BJ (cell line): ENCODE results near the gene DIO1. TPM values are rescaled to one million over a fixed set of nuclear protein-coding genes. Genes with fewer than 3 reads are reported as not detected.
"Not testable (repeated sequence)": the region's sequence is repeated elsewhere in the genome, so short reads cannot be mapped to it uniquely, and the experiment has no call there.

ENCODE experiments used
- CTCF ChIA-PET: fragments of 350-600 bp; formaldehyde crosslinking; extraction: SDS; loops from one replicate; lab custom pipeline; 2021; ENCODE audit warnings: antibody characterized with exemption, inconsistent platforms; lab: Yijun Ruan, JAX
- POLR2A ChIA-PET: fragments of 300-600 bp; sonication (Branson Sonifier 250); formaldehyde crosslinking; extraction: SDS; loops from one replicate; lab custom pipeline; 2021; ENCODE audit warnings: antibody characterized with exemption; lab: Charles Lee
- DNase-seq: peaks from one replicate; pipeline ENCODE4 v3.0.0-alpha.2; 2011; ENCODE audit warnings: low read depth
- H3K27me3 ChIP-seq: 2 replicates; pipeline ENCODE4 v1.6.0; 2011; ENCODE audit warnings: low read length; ENCODE audit not compliant: control insufficient read depth, insufficient read depth
- H3K36me3 ChIP-seq: 2 replicates; pipeline ENCODE4 v1.5.1; 2011; ENCODE audit warnings: low read length; ENCODE audit not compliant: control insufficient read depth, insufficient read depth
- H3K4me3 ChIP-seq: 2 replicates; pipeline ENCODE4 v1.5.1; 2011; ENCODE audit warnings: low read depth, mild to moderate bottlenecking, control low read depth, low read length
- polyA plus RNA-seq: library from polyadenylated mRNA; depleted of rRNA; stranded (reverse); fragments of >200 nt; gene quantifications from 2 replicates; pipeline ENCODE4 v1.2.3, GENCODE V29; 2011
- TF ChIP-seq, protein P1 (sequence below): IDR thresholded peaks from 2 replicates; pipeline ENCODE4 v1.5.1; 2011; ENCODE audit warnings: low read depth, mild to moderate bottlenecking, control low read depth, inconsistent platforms, low read length, moderate library complexity; ENCODE audit not compliant: insufficient read depth

Gene DIO1
- polyA plus RNA-seq, 1 experiment, result not detected

DNA sequence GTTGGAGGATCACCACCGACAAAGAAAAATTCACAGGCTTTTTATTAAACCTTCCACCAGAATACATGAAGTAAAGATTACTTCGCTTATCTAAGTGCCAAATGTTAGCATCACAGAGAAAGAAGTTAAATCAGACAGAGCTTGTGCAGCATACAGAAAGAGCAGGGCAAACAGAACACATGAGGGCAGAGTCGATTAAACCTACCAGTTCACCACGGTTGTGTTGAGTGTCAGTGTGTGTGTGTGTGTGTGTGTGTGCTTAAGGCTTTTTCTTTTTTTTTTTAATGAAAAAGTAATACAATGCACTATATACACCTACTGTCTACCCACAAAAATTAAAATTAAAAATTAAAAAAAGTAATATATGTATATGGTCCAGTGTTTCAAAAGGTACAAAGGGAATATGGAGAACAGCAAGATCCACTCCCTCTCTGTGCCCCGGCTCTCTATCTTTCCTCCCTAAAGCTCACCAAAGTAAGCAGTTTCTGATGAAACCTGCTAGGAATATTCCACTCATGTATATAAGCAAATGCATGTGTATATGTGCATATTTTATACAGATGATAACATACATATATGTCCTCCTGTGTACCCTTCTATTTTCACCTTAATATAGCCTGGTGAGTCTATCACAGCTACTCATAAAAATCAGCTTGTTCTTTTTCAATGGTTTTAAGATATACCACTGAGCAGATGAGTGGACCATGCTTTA, 22.1 kb upstream of the DIO1 start:
- CTCF ChIA-PET, result interaction anchor here (0.6 to 6.5 kb wide), 4 partner anchors 11 to 509 kb away, joined by 3 to 43 read pairs (median 6); no protein-coding TSS in a partner anchor
- DNase-seq, result no peak
- no peak overlapping the region for H3K4me3 ChIP-seq
- TF ChIP-seq, protein P1, sequence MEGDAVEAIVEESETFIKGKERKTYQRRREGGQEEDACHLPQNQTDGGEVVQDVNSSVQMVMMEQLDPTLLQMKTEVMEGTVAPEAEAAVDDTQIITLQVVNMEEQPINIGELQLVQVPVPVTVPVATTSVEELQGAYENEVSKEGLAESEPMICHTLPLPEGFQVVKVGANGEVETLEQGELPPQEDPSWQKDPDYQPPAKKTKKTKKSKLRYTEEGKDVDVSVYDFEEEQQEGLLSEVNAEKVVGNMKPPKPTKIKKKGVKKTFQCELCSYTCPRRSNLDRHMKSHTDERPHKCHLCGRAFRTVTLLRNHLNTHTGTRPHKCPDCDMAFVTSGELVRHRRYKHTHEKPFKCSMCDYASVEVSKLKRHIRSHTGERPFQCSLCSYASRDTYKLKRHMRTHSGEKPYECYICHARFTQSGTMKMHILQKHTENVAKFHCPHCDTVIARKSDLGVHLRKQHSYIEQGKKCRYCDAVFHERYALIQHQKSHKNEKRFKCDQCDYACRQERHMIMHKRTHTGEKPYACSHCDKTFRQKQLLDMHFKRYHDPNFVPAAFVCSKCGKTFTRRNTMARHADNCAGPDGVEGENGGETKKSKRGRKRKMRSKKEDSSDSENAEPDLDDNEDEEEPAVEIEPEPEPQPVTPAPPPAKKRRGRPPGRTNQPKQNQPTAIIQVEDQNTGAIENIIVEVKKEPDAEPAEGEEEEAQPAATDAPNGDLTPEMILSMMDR, result no peak
- H3K36me3 ChIP-seq, result peaks cover 7% of the 10 kb centered on the region
- no peaks in the 10 kb centered on the region for H3K27me3 ChIP-seq
- POLR2A ChIA-PET, result no interaction called here

DNA sequence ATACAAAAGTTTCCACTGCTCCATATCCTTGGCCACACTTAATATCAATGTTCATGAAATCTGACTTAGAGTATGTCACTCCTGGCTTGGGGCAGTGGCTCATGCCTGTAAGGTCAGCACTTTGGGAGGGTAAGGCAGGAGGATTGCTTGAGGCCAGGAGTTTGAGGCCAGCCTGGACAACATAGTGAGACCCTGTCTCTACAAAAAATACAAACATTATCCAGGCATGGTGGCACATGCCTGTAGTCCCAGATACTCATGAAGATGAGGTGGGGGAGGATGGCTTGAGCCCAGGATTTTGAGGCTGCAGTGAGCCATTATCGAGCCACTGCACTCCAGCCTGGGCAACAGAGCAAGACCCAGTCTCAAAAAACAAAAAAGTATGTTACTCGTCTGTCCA, 18.8 kb upstream of the DIO1 start:
- DNase-seq, H3K4me3 ChIP-seq, H3K27me3 ChIP-seq, H3K36me3 ChIP-seq, POLR2A ChIA-PET: not testable (repeated sequence)
- CTCF ChIA-PET, result interaction anchor here (0.6 to 3.8 kb wide), 4 partner anchors 14 to 666 kb away, joined by 3 to 18 read pairs (median 5); no protein-coding TSS in a partner anchor

DNA sequence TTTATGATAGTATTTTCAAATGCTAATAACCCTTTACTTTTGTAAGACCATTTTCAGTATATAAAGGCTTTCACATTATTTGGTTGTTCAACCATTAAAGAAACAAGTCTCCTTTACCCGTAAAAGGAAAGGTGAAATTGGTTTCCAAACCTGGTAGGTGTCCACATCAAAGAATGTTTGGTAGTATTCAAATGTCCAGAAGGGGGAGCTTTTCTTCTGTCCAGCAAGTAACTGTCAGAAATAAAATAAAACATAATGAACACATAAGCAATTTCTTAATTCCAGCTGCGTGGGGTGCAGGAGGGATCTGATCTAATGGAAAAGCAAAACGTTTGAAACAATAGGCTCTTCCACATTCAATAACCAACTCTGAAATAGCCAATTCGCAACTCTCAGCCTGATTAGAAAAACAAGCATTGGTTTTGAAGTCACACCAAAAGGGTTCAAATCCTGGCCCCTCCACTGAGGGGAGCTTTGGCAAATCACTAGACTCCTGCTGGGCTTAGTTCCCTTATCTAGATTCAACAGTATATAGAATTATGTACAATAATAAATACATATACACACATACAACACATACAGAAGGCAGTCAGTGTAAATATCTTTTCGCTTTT, 15.4 kb upstream of the DIO1 start:
- no peak overlapping the region for H3K4me3 ChIP-seq
- no peaks in the 10 kb centered on the region for H3K27me3 ChIP-seq
- DNase-seq, result no peak
- ChIA-PET POLR2A (no interaction called here), CTCF (interaction anchor here (0.5 to 4.6 kb wide), 30 partner anchors 9 to 932 kb away, joined by 3 to 50 read pairs (median 4); partner anchors contain the start of genes CYB5RL, IFT25, MRPL37 and TCEANC2)
- peaks cover 3% of the 10 kb centered on the region; the same call in 1 of the 2 replicates for H3K36me3 ChIP-seq
- TF ChIP-seq, protein P1, result peak; percentile 67

DNA sequence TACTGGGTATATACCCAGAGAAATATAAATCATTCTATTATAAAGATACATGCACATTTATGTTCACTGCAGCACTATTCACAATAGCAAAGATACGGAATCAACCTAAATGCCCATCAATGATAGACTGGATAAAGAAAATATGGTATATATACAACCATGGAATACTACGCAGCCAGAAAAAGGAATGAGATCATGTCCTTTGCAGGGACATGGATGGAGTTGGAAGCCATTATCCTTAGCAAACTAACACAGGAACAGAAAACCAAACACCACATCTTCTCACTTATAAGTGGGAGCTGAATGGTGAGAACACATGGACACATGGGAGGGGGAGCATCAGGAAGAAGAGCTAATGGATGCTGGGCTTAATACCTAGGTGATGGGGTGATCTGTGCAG, 12.1 kb upstream of the DIO1 start:
- H3K27me3 ChIP-seq, DNase-seq, H3K4me3 ChIP-seq, H3K36me3 ChIP-seq, POLR2A ChIA-PET: not testable (repeated sequence)
- CTCF ChIA-PET, result interaction anchor here (0.9 to 4.6 kb wide), 2 partner anchors 21 to 67 kb away, joined by 3 to 41 read pairs; no protein-coding TSS in a partner anchor

DNA sequence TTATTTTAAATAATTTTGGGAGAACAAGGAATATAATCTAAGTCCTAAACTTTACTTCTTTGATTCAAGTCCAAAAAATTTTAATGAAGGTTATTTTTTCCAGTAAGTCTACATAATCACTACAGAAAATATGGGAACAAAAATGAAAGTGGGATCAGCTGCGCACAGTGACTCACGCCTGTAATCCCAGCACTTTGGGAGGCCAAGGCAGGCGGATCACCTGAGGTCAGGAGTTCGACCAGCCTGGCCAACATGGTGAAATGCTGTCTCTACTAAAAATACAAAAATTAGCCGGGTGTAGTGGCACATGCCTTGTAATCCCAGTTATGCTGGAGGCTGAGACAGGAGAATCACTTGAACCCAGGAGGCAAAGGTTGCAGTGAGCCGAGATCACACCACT, 10.4 kb upstream of the DIO1 start:
- H3K27me3 ChIP-seq, H3K36me3 ChIP-seq, POLR2A ChIA-PET, DNase-seq, H3K4me3 ChIP-seq: not testable (repeated sequence)
- CTCF ChIA-PET, result interaction anchor here (1.4 kb wide), 1 partner anchor 24 kb away, joined by 4 read pairs; no protein-coding TSS in a partner anchor

DNA sequence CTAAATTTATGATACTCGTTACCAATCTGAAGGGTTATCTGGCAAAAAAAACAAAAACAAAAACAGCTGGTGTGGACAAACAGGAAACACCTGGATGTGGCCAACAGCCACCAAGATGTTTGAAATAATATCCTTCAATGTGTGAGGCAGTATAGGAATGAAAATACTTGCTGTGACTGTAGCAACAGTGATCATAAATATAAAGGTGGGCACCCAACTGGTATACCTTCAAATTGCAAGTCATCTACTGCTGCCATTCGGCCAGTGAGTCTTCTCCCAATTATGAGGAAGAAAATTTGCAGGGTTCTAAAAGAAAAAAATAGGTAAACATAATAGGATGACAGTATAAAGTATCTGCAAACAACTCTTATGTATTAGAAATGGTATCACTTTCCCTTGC, 5.3 kb upstream of the DIO1 start:
- POLR2A ChIA-PET, result no interaction called here

More for the DNA sequence above, 5.3 kb upstream of the DIO1 start:
- CTCF ChIA-PET, result interaction anchor here (2.7 kb wide), 1 partner anchor 10 kb away, joined by 14 read pairs; no protein-coding TSS in a partner anchor
- Histone ChIP-seq H3K4me3 (no peak overlapping the region), H3K27me3 (no peaks in the 10 kb centered on the region), H3K36me3 (peaks cover 6% of the 10 kb centered on the region)
- TF ChIP-seq, protein P1, result no peak
- no peak for DNase-seq
